Activated CD4-positive, alpha-beta T cell treated with anti-CD3 and anti-CD28 coated beads, Interleukin-2, amount 50 U/mL, for 16 hours (primary cell): ENCODE results near the gene PARP1.

Source experiments
- DNase-seq: peaks from one replicate; pipeline ENCODE4 v3.0.0-alpha.2; 2020

PARP1 gene

DNA sequence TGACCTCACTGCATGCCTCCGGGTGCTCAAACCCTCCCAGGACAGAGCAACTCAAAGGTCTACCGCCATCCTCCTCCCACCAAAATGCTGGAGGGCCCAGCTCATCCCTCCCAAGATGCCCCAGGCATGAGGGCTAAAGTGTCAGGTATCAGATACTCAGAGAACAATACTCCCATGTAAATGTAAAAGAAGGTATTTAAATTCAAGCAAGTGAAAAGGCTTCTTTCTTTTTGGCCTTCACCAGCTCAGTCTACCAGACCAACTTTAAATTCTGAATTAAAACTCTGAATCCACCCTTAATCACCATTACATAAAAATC is 3.0 kb downstream of the PARP1 start:
- no peak for DNase-seq

- DNase-seq, result no peak
Measured at GRCh38 chr1:226404063-226404903, 3.6 kb downstream of the PARP1 start.

DNA sequence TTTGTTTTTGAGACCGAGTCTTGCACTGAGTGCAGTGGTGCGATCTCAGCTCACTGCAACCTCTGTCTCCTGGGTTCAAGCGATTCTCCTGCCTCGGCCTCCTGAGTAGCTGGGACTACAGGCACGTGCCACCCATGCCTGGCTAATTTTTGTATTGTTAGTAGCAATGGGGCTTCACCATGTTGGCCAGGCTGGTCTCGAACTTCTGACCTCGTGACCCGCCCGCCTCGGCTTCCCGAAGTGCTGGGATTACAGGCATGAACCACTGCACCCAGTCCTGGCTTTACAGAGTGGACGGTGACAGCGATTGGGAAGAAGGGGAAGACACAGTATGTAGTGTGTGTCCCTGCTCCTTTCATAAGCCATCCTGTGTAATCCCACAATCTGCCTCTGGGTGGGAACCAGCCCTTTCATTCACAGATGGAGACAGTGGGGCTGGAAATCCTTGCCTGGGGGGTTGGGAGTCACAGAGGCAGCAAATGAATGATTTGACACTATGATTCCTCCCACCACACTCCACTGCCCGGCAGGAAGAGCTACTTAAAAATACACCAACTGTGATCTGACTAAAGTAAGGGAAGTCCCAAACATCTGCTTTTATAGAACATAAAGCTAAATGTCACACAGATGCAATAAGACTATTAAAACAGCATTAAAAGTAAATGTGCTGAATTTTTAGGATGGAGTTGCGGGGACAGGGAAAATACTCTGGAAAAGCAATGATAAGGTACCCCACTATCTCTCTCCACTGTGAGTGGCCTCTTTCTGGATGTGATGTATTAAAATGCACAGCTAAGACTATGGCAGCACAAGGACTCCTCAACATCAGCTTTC is 4.5 kb downstream of the PARP1 start:
- no peak for DNase-seq

DNA sequence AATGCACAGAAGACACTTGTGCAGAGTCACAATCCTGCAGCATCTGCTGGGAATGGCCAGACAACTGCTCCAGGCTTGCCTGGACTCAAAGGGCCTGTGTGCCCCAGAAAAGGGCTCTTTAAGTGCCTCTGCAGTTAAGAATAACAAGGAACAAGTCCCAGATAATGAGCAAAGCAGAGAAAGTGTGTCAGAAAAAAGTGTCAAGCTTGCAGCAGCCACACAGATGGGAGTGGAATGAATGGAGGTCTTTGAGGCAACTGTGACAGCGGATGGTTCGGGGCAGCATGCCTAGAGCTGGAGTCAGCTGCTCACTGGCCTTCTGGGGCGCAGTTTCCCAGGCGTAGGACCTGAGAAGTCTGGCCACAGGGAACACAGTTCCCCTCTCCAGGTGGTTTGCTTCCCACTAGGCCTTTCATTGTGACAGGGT is 5.1 kb downstream of the PARP1 start:
- DNase-seq, result no peak

DNA sequence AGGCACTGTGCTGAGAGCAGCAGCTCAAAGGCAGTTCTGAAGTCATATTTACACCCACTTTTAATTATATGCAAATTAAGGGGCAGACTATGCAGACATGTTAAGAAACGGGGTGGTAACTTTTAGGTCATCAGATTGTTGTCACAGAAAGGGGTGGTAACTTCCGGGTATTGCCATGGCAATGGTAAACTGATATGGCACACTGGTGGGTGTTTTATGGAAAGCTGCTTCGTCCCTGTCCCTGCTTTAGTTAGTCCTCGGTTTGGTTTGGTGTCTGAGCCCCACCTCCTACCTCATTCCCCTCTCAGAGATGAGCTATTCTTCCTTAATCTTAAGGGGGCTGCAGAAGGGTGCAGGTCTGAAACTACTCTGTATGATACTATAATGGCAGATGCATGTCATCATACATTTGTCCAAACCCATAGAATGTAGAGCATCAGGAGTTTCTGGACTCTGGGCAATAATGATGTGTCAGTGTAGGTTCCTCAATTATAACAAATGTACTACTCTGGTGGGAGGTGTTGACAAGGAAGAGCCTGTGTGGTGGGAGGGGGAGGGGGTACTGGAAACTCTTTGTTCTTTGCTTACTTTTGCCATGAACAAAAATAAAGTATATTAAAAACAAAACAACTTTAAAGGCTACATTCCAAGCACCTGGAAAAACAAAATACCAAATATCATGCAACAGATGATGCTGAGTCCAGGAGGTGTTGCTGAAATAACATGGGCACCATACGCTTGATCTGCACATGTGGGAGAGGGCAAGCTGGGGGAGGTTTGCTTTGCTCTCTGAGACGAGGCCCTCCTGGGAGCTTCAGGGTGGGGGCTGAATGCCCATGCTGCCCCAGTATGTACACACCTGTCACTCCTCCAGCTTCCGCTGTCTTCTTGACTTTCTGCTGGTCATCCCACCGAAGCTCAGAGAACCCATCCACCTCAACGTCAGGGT is 6.3 kb downstream of the PARP1 start:
- no peak for DNase-seq

DNA sequence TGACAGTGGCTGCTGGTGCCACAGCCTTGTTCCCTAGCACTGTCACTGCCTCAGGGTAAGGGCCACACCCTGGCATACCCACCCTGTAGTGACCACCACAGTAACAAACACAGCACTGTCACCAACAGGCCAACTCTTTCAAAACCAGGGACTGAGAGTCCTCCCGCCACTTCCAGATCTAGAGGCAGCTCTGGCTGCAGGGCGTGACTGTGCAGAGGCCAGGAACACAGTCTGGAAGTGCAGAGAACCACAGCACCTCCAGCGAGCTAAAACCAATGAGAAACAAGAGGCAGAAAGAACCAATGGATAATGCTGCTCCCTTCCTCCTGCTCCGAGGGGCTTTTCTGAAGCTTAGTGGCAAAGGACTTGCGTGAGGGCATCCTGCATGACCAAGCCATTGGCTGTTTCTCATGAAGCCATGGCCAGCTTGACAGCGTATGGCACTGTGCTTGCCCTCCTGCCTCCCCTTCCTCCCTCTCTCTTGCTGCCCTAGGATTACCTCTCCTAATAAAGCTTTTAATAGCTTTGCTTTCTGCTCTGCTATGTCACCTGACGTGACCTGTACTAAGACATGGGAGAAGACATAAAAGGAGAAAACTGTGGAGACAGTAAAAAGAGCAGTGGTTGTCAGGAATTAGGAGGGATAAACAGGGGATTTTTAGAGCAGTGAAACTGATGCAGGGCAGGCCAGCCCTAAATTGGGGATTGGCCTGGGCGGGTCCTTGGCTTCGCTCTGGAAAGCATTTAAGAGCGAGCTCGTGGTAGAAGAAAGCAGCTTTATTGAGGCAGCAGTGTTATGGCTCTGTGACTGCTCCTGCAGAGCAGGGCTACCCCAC is 7.2 kb downstream of the PARP1 start:
- DNase-seq, result no peak

DNA sequence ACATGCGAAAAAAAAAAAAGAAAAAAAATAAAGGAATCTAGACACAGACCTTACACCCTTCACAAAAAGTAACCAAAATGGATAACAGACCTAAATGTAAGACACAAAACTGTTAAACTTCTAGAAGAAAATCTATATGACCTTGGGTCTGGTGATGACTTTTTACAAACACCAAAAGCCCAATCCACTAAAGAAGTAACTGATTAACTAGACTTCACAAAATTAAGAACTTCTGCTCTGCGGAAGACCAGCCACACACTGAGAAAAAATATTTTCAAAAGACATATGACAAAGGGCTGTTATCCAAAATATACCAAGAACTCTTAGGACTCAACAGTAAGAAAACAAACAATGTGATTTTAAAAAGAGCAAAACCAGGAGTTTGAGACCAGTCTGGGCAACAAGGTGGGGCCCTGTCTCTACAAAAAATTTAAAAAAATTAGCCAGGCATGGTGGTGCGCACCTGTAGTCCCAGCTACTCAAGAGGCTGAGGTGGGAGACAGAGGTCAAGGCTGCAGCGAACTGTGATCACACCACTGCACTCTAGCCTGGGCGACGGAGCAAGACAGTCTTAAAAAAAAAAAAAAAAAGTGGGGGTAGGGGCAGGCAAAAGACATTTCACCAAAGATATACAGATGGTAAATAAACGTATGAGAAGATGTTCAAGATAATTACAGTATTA is 9.8 kb downstream of the PARP1 start:
- no peak for DNase-seq

DNA sequence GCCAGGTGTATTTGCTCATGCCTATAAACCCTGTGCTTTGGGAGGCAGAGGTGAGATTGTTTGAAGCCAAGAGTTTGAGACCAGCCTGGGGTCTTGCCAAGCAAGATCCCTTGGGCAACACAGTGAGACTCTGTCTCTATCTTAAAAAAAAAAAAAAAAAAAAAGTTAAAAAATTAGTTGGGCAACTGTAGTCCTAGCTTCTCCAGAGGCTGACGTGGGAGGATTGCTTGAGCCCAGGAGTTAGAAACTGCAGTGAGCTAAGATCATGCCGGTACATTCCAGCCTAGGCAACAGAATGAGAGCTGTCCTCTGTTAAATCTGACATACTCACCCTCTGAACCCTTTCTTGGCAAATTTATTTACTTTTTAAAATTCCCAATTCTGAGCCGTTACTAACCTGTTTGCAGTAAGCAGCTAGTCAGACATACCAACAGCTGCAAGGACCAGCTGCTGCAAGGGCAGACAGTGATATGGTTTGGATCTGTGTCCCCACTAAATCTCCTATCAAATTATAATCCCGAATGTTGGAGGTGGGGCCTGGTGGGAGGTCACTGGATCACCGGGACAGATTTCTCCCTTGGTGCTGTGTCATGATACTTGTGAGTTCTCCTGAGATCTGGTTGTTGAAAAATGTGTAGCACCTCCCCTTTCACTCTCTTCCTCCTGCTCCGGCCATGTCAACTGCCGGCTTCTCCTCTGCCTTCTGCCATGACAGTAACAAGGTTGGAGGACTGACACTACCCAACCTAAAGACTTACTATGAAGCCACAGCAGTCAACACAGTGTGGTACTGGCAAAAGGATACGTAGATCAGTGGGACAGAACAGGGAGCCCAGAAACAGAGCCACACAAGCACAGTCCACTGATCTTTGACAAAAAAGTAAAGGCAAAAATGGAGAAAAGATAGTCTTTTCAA is 10.6 kb downstream of the PARP1 start:
- no peak for DNase-seq

DNA sequence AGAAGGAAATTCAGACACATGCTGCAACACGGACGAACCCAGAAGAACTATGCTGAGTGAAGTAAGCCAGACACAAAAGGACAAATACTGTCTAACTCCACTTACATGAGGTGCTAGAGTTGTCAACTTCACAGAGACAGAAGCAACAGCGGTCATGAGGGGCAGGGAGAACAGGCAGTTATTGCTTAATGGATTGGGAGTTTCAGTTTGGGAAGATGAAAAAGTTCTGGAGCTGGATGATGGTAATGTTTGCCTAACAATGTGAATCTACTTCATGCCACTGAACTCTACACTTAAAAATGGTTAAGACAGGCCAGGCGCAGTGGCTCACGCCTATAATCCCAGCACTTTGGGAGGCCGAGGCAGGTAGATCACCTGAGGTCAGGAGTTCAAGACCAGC is 12.1 kb downstream of the PARP1 start:
- no peak for DNase-seq

GRCh38 chr1:226394462-226394861 is 13.4 kb downstream of the PARP1 start:
- no peak for DNase-seq

- no peak for DNase-seq
Measured at GRCh38 chr1:226390681-226391080, 17.2 kb downstream of the PARP1 start.

DNA sequence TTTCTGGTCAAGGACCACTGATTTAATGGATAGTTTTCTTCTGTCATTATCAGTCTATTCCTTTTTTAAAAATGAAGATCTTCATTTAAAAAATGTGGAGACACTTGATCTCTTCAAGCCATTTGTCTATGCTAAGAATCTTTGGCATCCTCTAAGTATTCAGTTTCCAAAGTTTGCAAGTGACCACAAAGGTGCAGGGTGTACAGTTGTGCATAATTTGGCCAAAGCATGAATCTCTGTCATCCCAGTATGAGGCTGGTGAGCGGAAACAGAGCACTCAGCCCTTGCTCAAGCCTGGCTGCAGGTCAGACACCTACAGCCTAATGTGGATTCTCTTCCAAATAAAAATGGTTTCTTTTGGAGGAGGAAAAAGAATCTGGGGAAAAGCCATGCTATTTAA is 19.8 kb downstream of the PARP1 start:
- no peak for DNase-seq

GRCh38 chr1:226384717-226385116 is 23.2 kb downstream of the PARP1 start:
- no peak for DNase-seq

- no peak for DNase-seq
Measured at GRCh38 chr1:226384040-226384439, 23.9 kb downstream of the PARP1 start.

DNA sequence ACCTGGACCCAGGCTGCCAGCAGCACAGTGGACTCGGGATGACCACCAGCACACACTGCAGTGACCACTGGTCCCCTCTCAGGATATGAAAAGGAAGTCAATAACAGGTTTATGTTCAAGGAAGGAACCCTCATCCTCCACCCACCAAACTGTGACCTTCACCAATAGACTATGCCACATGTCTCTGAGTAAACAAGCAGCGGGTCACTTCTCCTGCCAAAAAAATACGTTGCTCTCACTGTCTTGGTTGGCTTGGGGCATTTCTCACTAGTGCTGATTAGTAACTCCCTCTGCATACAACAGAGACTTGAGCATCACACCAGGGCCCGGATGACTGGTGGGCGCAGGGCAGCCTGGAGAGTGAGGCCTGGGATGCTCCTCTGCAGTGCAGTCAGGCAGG is 25.9 kb downstream of the PARP1 start:
- DNase-seq, result no peak

DNA sequence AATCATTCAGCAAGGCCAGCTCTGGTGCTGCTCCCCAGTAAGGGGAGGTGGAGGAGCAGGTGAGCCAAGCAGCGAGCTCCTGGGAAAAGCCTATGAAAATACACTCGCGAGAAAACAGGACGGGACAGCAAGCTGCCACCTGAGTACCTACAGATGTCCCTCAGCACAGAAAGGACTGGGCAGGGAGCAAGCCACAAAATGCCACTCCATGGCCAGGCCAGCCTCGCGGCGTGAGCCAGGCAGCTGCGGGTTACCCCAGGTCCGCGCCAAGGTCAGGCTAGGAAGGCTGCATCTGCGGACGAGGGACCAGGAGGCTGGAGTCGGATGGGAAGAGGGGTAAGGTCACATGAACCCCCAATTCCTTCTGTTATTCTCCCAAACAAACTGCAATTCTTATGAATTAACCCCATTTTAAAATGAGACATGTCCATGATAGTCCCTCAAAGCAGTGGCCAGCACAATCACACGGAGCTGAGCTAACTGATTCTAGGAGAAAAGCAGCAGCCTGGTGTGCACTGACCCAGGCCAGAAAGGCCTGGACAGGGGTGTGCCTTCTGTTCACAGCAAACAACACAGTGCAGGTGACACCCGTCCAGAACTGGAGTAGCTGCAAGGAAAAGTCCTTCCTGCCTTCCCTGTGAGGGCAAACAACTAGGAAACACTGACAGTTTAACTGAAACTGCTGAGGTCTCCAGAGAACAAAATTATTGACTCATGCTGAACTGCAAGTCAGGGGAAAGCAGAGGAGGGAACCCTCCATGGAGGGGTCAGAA is 26.5 kb downstream of the PARP1 start:
- DNase-seq, result no peak

GRCh38 chr1:226378071-226378470 is 29.8 kb downstream of the PARP1 start:
- no peak for DNase-seq

DNA sequence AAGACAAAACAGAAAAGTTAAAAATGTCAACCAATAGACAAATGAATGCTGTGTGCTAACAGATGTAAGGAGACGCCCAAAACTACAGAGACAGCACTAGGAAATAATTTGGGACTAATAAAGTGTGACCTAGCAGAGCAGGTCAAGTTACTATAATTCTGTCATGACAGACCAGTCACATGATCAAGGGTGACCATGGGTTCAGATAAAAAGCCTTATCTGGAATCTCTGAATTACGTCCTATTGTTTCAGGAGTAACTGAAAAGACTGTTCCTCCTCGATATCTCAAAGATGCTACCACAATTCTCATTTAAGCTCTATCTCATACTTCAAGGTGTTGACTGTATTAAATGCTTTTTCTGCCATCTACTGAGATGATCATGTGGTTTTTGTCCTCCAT is 31.6 kb downstream of the PARP1 start:
- DNase-seq, result no peak

GRCh38 chr1:226373376-226373775 is 34.5 kb downstream of the PARP1 start:
- no peak for DNase-seq

DNA sequence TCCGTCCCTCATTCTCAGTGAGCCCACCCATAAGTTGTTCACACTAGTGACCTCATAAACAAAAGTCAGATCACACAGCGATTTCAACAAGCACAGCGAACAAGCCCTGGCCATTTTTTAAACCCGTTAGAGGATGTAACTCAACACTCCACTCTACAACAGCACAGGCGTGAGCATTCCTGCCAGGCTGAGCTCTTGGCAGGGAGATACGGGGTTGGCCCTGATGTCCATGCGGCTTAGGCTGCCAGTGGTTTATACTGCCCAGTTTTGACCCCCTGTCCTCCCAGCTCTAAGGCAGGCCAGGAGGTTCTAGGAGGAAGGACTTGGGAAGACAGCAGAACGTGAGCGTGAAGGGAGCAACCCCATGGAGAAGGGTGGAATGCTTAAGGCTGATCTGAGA is 35.0 kb downstream of the PARP1 start:
- no peak for DNase-seq
